ENCODE data around the gene SLC17A8.

- TF ChIP-seq CTCF (IDR thresholded peaks at IDR 0.05) (no peak), POLR2AphosphoS5 (IDR thresholded peaks at IDR 0.05; ENCODE audit: low read depth, low read length) (no peak), TCF7L2 (IDR thresholded peaks at IDR 0.05; ENCODE audit: low read depth, low read length) (no peak)
- TF ChIP-seq, protein P1, sequence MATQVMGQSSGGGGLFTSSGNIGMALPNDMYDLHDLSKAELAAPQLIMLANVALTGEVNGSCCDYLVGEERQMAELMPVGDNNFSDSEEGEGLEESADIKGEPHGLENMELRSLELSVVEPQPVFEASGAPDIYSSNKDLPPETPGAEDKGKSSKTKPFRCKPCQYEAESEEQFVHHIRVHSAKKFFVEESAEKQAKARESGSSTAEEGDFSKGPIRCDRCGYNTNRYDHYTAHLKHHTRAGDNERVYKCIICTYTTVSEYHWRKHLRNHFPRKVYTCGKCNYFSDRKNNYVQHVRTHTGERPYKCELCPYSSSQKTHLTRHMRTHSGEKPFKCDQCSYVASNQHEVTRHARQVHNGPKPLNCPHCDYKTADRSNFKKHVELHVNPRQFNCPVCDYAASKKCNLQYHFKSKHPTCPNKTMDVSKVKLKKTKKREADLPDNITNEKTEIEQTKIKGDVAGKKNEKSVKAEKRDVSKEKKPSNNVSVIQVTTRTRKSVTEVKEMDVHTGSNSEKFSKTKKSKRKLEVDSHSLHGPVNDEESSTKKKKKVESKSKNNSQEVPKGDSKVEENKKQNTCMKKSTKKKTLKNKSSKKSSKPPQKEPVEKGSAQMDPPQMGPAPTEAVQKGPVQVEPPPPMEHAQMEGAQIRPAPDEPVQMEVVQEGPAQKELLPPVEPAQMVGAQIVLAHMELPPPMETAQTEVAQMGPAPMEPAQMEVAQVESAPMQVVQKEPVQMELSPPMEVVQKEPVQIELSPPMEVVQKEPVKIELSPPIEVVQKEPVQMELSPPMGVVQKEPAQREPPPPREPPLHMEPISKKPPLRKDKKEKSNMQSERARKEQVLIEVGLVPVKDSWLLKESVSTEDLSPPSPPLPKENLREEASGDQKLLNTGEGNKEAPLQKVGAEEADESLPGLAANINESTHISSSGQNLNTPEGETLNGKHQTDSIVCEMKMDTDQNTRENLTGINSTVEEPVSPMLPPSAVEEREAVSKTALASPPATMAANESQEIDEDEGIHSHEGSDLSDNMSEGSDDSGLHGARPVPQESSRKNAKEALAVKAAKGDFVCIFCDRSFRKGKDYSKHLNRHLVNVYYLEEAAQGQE (IDR thresholded peaks at IDR 0.05; ENCODE audit: insufficient read depth in 1 of 2, low read depth in 2 of 2, low read length in 1 of 2) = no peak
Observed at GRCh38 chr12:100337299-100337698, 19.6 kb upstream of the SLC17A8 start.
